HepG2 (cell line): ENCODE results near the gene CTTNBP2NL. TPM values are rescaled to one million over a fixed set of nuclear protein-coding genes. Genes with fewer than 3 reads are reported as not detected.

ENCODE experiments used
- GRHL1 ChIP-seq: sonication (generic); formaldehyde crosslinking; conservative IDR thresholded peaks from 2 replicates; pipeline ENCODE4 v1.8.0; 2022; ENCODE audit warnings: missing genetic modification reagents
- PRDM10 ChIP-seq: sonication (generic); formaldehyde crosslinking; IDR thresholded peaks from 2 replicates; pipeline ENCODE4 v1.4.0; 2020; ENCODE audit warnings: low read depth, missing genetic modification reagents
- RAD51 ChIP-seq: fragments of 450-650 bp; IDR thresholded peaks from 2 replicates; pipeline ENCODE4 v1.6.1; 2016; ENCODE audit warnings: borderline replicate concordance
- SNAI1 ChIP-seq: sonication (generic); formaldehyde crosslinking; IDR thresholded peaks from 2 replicates; pipeline ENCODE4 v1.5.0; 2020; ENCODE audit warnings: mild to moderate bottlenecking, missing genetic modification reagents, borderline replicate concordance
- STAG1 ChIP-seq: sonication (generic); formaldehyde crosslinking; IDR thresholded peaks from 2 replicates; pipeline ENCODE4 v1.4.0; 2020; ENCODE audit warnings: missing genetic modification reagents
- YY1 ChIP-seq: IDR thresholded peaks from 2 replicates; pipeline ENCODE4 v1.6.1; 2011; ENCODE audit warnings: low read length, low read depth, moderate library complexity, mild to moderate bottlenecking; ENCODE audit not compliant: insufficient read depth, insufficient replicate concordance
- ZNF142 ChIP-seq: sonication (generic); formaldehyde crosslinking; IDR thresholded peaks from 2 replicates; pipeline ENCODE4 v1.4.0; 2020; ENCODE audit warnings: missing genetic modification reagents
- ZNF234 ChIP-seq: sonication (generic); formaldehyde crosslinking; conservative IDR thresholded peaks from 2 replicates; pipeline ENCODE4 v1.5.1; 2020; ENCODE audit warnings: mild to moderate bottlenecking, missing genetic modification reagents
- ZNF282 ChIP-seq: fragments of 450-650 bp; IDR thresholded peaks from 2 replicates; pipeline ENCODE4 v1.6.1; 2018; ENCODE audit not compliant: partially characterized antibody
- ZNF503 ChIP-seq: sonication (generic); formaldehyde crosslinking; IDR thresholded peaks from 2 replicates; pipeline ENCODE4 v1.4.0; 2020; ENCODE audit warnings: missing genetic modification reagents
- ZNF784 ChIP-seq: sonication (generic); formaldehyde crosslinking; IDR thresholded peaks from 2 replicates; pipeline ENCODE4 v1.5.1; 2020; ENCODE audit warnings: missing genetic modification reagents, mild to moderate bottlenecking, borderline replicate concordance
- ZNF878 ChIP-seq: sonication (generic); formaldehyde crosslinking; IDR thresholded peaks from 2 replicates; pipeline ENCODE4 v1.8.1; 2023; ENCODE audit warnings: mild to moderate bottlenecking, missing genetic modification reagents, moderate library complexity
- ZNF891 ChIP-seq: sonication (generic); formaldehyde crosslinking; IDR thresholded peaks from 2 replicates; pipeline ENCODE4 v1.5.0; 2020; ENCODE audit warnings: mild to moderate bottlenecking, missing genetic modification reagents
- polyA plus RNA-seq, 8 experiments: library from polyadenylated mRNA; depleted of rRNA in 3 of 8; stranded (reverse) in 7 of 8; unstranded in 1 of 8; fragments of >200 nt; fragmentation: Illumina TruSeq in 4 of 8; extraction: Trizol in 4 of 8; gene quantifications; 2 replicates each; pipeline versions ENCODE4 v1.2.1 to v1.2.3, GENCODE V29; 2011 to 2016; ENCODE audit warnings: low read depth in 4 of 8, missing spikeins in 1 of 8, mixed read lengths in 1 of 8; ENCODE audit not compliant: insufficient read depth in 1 of 8
- total RNA-seq, 5 experiments: library from RNA; depleted of rRNA; stranded (reverse); fragments of >200 nt; fragmentation: Illumina TruSeq; extraction: Trizol; gene quantifications; 2 replicates each; pipeline ENCODE4 v1.2.3, GENCODE V29; 2016; ENCODE audit warnings: low read depth in 1 of 5

Gene CTTNBP2NL
- total and polyA plus RNA-seq, 2 of the 13 experiments (the other 11 are each of a cell fraction or from before 2014, with no cell fraction given): 2.1 to 4.1 TPM

GRCh38 chr1:112369392-112370285 lies 26.4 kb upstream of the CTTNBP2NL start (continued):
- TF ChIP-seq PRDM10 (CRISPR knock-in tag) (peak; percentile 34; the same call in 1 of the 2 replicates), SNAI1 (no peak), ZNF234 (CRISPR knock-in tag) (no peak), RAD51 (no peak), STAG1 (CRISPR knock-in tag) (peak; percentile 89), ZNF142 (CRISPR knock-in tag) (no peak), ZNF282 (no peak), ZNF503 (CRISPR knock-in tag) (no peak), ZNF891 (no peak), ZNF878 (CRISPR knock-in tag) (no peak), GRHL1 (CRISPR knock-in tag) (no peak), ZNF784 (CRISPR knock-in tag) (0 out of 2 replicates have a peak, but pooled peaks have one; percentile 45), YY1 (no peak)
